DND-41 (cell line): ENCODE results near the gene NDUFA12.

Source experiments
- ATAC-seq: fragments of 200-7000 bp; cut with Tn5 transposase; 3 replicates; pipeline ENCODE4 v1.9.1; 2021; ENCODE audit warnings: low read depth; ENCODE audit not compliant: insufficient read depth
- DNase-seq: peaks from one replicate; pipeline ENCODE4 v3.0.0-alpha.2; 2020
- H2AFZ ChIP-seq: 2 replicates; pipeline ENCODE4 v1.6.0; 2012; ENCODE audit warnings: low read depth, low read length
- H3K27ac ChIP-seq: 2 replicates; pipeline ENCODE4 v1.5.1; 2012; ENCODE audit warnings: low read length, inconsistent platforms
- H3K27me3 ChIP-seq: fragments of 200-600 bp; sonication (generic); 2 replicates; pipeline ENCODE4 v1.6.0; 2012; ENCODE audit warnings: low read length, mild to moderate bottlenecking, inconsistent platforms; ENCODE audit not compliant: insufficient read depth, poor library complexity
- H3K36me3 ChIP-seq: 2 replicates; pipeline ENCODE4 v1.5.1; 2012; ENCODE audit warnings: low read length, inconsistent platforms; ENCODE audit not compliant: insufficient read depth
- H3K4me1 ChIP-seq: 2 replicates; pipeline ENCODE4 v1.5.1; 2012; ENCODE audit warnings: mild to moderate bottlenecking, low read length; ENCODE audit not compliant: insufficient read depth
- H3K4me2 ChIP-seq: 2 replicates; pipeline ENCODE4 v1.6.0; 2012; ENCODE audit warnings: mild to moderate bottlenecking, moderate library complexity, low read length, inconsistent platforms; ENCODE audit not compliant: insufficient read depth
- H3K4me3 ChIP-seq, 2 experiments: fragments of 200-600 bp in 1 of 2; shearing (Covaris generic) in 1 of 2; 2 replicates each; pipeline ENCODE4 v1.5.1; 2012 to 2016; ENCODE audit warnings: inconsistent platforms in 2 of 2, low read length in 2 of 2, mild to moderate bottlenecking in 2 of 2, low read depth in 1 of 2, moderate library complexity in 1 of 2
- H3K79me2 ChIP-seq: 2 replicates; pipeline ENCODE4 v1.6.0; 2012; ENCODE audit warnings: low read length, inconsistent platforms; ENCODE audit not compliant: insufficient read depth
- H3K9ac ChIP-seq: 2 replicates; pipeline ENCODE4 v1.6.0; 2012; ENCODE audit warnings: low read depth, mild to moderate bottlenecking, inconsistent platforms, low read length, moderate library complexity
- H3K9me3 ChIP-seq: 2 replicates; pipeline ENCODE4 v1.5.1; 2012; ENCODE audit warnings: low read length, moderate library complexity, mild to moderate bottlenecking, inconsistent platforms; ENCODE audit not compliant: insufficient read depth, severe bottlenecking
- H4K20me1 ChIP-seq: 2 replicates; pipeline ENCODE4 v1.6.0; 2012; ENCODE audit warnings: low read length; ENCODE audit not compliant: insufficient read depth
- EZH2 ChIP-seq: IDR thresholded peaks from 3 replicates; pipeline ENCODE4 v1.6.1; 2012; ENCODE audit warnings: borderline replicate concordance, low read depth, mild to moderate bottlenecking, moderate library complexity, low read length, inconsistent platforms; ENCODE audit not compliant: severe bottlenecking
- TF ChIP-seq, protein P1 (sequence below): IDR thresholded peaks from 2 replicates; pipeline ENCODE4 v1.5.1; 2012; ENCODE audit warnings: borderline replicate concordance, low read length, moderate library complexity, mild to moderate bottlenecking; ENCODE audit not compliant: poor library complexity, severe bottlenecking; ENCODE audit errors: extremely low read depth

The NDUFA12 gene

DNA sequence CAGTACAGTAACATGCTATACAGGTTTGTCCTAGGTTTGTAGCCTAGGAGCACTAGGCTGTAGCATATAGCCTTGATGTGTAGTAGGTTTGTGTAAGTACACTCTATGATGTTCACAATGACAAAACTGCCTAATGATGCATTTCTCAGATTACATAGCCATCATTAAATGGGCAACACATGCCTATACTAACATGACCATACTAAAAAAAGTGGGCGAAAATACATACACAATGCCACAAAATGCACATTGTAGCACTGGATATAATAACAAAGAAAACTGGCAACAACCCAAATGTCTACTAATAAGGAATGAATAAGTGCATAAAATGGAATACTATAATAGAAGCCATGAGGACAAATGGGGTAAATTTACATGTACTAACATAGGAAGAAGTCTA is 31.3 kb upstream of the NDUFA12 start:
- Histone ChIP-seq H4K20me1 (no peaks in the 10 kb centered on the region), H3K36me3 (peaks cover 80% of the 10 kb centered on the region), H3K4me2 (no peak overlapping the region), H3K4me1 (no peaks in the 10 kb centered on the region), H3K4me3 (no peak overlapping the region), H3K9me3 (no peaks in the 10 kb centered on the region), H3K27me3 (no peaks in the 10 kb centered on the region), H3K27ac (no peak overlapping the region), H3K79me2 (no peaks in the 10 kb centered on the region; the same call in 1 of the 2 replicates), H3K9ac (no peak overlapping the region), H2AFZ (no peak overlapping the region)
- ATAC-seq = no peak
- TF ChIP-seq, protein P1, sequence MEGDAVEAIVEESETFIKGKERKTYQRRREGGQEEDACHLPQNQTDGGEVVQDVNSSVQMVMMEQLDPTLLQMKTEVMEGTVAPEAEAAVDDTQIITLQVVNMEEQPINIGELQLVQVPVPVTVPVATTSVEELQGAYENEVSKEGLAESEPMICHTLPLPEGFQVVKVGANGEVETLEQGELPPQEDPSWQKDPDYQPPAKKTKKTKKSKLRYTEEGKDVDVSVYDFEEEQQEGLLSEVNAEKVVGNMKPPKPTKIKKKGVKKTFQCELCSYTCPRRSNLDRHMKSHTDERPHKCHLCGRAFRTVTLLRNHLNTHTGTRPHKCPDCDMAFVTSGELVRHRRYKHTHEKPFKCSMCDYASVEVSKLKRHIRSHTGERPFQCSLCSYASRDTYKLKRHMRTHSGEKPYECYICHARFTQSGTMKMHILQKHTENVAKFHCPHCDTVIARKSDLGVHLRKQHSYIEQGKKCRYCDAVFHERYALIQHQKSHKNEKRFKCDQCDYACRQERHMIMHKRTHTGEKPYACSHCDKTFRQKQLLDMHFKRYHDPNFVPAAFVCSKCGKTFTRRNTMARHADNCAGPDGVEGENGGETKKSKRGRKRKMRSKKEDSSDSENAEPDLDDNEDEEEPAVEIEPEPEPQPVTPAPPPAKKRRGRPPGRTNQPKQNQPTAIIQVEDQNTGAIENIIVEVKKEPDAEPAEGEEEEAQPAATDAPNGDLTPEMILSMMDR = no peak
- TF ChIP-seq EZH2 = no peak
- no peak for DNase-seq

DNA sequence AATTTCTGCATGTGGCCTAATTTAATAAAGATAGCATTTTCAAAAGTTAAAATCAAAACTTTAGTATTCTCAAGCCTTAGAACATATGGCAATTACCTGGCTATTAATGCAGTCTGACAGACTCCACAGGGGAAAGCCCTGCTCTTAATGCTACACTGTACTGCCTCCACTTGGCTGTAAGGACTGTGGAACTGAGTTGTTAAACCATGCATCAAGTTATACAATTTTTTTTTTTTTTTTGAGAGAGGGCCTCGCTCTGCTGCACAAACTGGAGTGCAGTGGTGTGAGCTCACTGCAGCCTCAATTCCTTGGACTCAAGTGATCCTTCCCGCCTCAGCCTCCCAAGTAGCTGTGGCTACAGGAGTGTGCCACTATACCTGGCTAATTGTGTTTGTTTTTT is 19.0 kb upstream of the NDUFA12 start:
- H4K20me1 ChIP-seq = no peaks in the 10 kb centered on the region
- ATAC-seq (0 out of 3 replicates have a peak, but pooled peaks have one; percentile 42), DNase-seq (no peak)
- no peaks in the 10 kb centered on the region for H3K27me3 ChIP-seq
- no peaks in the 10 kb centered on the region for H3K4me1 ChIP-seq
- H3K4me2 ChIP-seq = no peak overlapping the region
- peaks cover 36% of the 10 kb centered on the region for H3K36me3 ChIP-seq
- H3K9me3 ChIP-seq = no peaks in the 10 kb centered on the region
- no peak overlapping the region for H3K9ac ChIP-seq
- H3K79me2 ChIP-seq = no peaks in the 10 kb centered on the region
- no peak overlapping the region for H3K27ac ChIP-seq
- no peak overlapping the region for H2AFZ ChIP-seq
- H3K4me3 ChIP-seq = no peak overlapping the region
- TF ChIP-seq, protein P1 = no peak
- TF ChIP-seq EZH2 = no peak

DNA sequence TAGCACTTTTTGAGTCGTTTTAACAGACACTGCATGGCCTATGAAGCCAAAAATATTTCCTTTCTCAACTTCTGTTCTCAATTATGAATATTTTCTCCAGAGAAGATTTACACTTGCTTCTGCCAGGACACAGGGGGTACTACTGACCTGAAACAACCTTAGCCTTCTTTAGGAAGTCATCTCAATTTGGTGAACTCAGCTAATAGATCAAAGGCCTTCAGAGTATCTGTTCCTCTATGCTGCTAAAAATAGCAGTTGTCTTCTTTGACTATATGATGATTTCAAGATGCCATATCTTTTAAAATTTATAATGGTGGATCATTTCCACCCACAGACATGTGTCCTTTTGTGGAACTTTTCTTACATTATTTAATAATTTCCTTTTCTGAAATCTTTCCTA is 14.0 kb upstream of the NDUFA12 start:
- no peak overlapping the region for H3K27ac ChIP-seq
- H3K4me2 ChIP-seq = no peak overlapping the region
- H4K20me1 ChIP-seq = no peaks in the 10 kb centered on the region
- peaks cover 11% of the 10 kb centered on the region for H3K36me3 ChIP-seq
- no peaks in the 10 kb centered on the region for H3K27me3 ChIP-seq
- H3K4me1 ChIP-seq = no peaks in the 10 kb centered on the region
- ATAC-seq = no peak
- H3K4me3 ChIP-seq = no peak overlapping the region
- no peaks in the 10 kb centered on the region for H3K79me2 ChIP-seq
- H2AFZ ChIP-seq = no peak overlapping the region
- TF ChIP-seq, protein P1 = no peak
- no peak for TF ChIP-seq EZH2
- no peak for DNase-seq
- H3K9ac ChIP-seq = no peak overlapping the region
- H3K9me3 ChIP-seq = no peaks in the 10 kb centered on the region

DNA sequence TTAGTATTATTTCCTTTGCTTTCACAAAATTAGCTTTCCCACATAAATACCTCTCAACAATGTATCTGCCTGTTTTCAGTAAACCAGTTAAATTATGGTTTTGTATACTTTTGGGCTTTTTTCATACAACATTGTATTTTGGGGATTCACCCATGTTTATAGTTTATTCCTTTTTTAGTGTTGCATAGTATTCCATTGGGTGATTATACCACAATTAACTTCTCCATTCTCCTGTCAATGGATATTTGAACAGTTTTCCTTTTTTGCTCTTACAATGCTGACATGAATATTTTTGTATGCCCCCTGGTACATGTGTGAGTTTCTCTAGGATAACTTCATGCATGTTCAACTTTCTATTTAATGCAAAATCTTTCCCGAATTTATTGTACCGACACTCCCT is 12.6 kb upstream of the NDUFA12 start:
- no peaks in the 10 kb centered on the region for H3K9me3 ChIP-seq
- H3K4me1 ChIP-seq = no peaks in the 10 kb centered on the region
- ATAC-seq = no peak
- H3K27me3 ChIP-seq = no peaks in the 10 kb centered on the region
- no peak overlapping the region for H3K4me3 ChIP-seq
- no peak overlapping the region for H2AFZ ChIP-seq
- DNase-seq = no peak
- H3K27ac ChIP-seq = no peak overlapping the region
- TF ChIP-seq, protein P1 = no peak
- no peak for TF ChIP-seq EZH2
- H3K36me3 ChIP-seq = peaks cover under 1% of the 10 kb centered on the region
- no peak overlapping the region for H3K4me2 ChIP-seq
- no peaks in the 10 kb centered on the region for H3K79me2 ChIP-seq
- H3K9ac ChIP-seq = no peak overlapping the region
- no peaks in the 10 kb centered on the region for H4K20me1 ChIP-seq
